ENCODE results near the gene VWDE. TPM values are rescaled to one million over a fixed set of nuclear protein-coding genes. Genes with fewer than 3 reads are reported as not detected.

Gene VWDE
- total and polyA plus RNA-seq, 2 donors (not counting 3 experiments of a cell fraction or from before 2014, with no cell fraction given) = 0.11 to 0.17 TPM

- Histone ChIP-seq H3K9me1 (replicated peaks; ENCODE audit: control insufficient read depth, extremely low read depth, insufficient read depth, low read length) (no peaks in the 10 kb centered on the region), H2AFZ (ENCODE audit: low read depth, low read length) (no peak overlapping the region), H3K4me2 (ENCODE audit: insufficient read depth, low read length) (no peak overlapping the region), H3K4me3 (replicated peaks in 1 of 3; ENCODE audit: insufficient read depth in 1 of 3, low read depth in 1 of 3, low read length in 3 of 3) (no peak overlapping the region), H3K9ac (replicated peaks; ENCODE audit: extremely low read depth, insufficient read depth, low read length) (no peak overlapping the region), H3K9me3 (replicated peaks; ENCODE audit: control insufficient read depth, insufficient read depth, low read length) (no peaks in the 10 kb centered on the region), H4K20me1 (replicated peaks; ENCODE audit: control insufficient read depth, extremely low read depth, insufficient read depth, low read length) (no peaks in the 10 kb centered on the region), H3K27ac (ENCODE audit: insufficient read depth, low read depth, low read length) (no peak overlapping the region), H3K36me3 (ENCODE audit: control insufficient read depth in 2 of 2, extremely low read depth in 1 of 2, insufficient read depth in 2 of 2, low read length in 2 of 2) (no peaks in the 10 kb centered on the region), H3K79me2 (ENCODE audit: control insufficient read depth, insufficient read depth, low read length) (no peaks in the 10 kb centered on the region), H3K4me1 (ENCODE audit: control insufficient read depth, extremely low read depth, insufficient read depth, low read length) (no peaks in the 10 kb centered on the region), H3K27me3 (ENCODE audit: control insufficient read depth in 2 of 2, insufficient read depth in 2 of 2, low read length in 2 of 2) (peaks cover 6 to 8% of the 10 kb centered on the region in 2 experiments)
- TF ChIP-seq FOS (IDR thresholded peaks at IDR 0.05; ENCODE audit: borderline replicate concordance, insufficient read depth, low read length) = peak; percentile 24
- TF ChIP-seq POLR2AphosphoS5 (IDR thresholded peaks at IDR 0.05; ENCODE audit: insufficient read depth, low read depth, low read length) = no peak
- no peak for TF ChIP-seq GATA2 (IDR thresholded peaks at IDR 0.05; ENCODE audit: insufficient read depth, insufficient read length, low read depth, low read length)
- TF ChIP-seq CTCF (IDR thresholded peaks at IDR 0.05; ENCODE audit: extremely low read depth in 1 of 2, insufficient read depth in 1 of 2, low read depth in 1 of 2, low read length in 2 of 2) = no peak
- no peak for TF ChIP-seq MYC (IDR thresholded peaks at IDR 0.05; ENCODE audit: low read depth, low read length)
- TF ChIP-seq MAX (IDR thresholded peaks at IDR 0.05; ENCODE audit: insufficient read depth, insufficient read length) = no peak
- POLR2A ChIA-PET = no interaction called here
- CTCF ChIA-PET = interaction anchor here (0.8 to 6.0 kb wide), 9 partner anchors 19 to 1094 kb away, joined by 3 to 44 read pairs (median 3); no protein-coding TSS in a partner anchor
- BruUV-seq (replicated peaks) = no TSS peak
- intact Hi-C loops (cut with micrococcal nuclease) (no loop called here), dilution Hi-C loops (cut with MboI; ENCODE audit: extremely low pct_ligation_motif_present, low sequenced_read_pairs) (no loop called here)
- DNase-seq (ENCODE audit: low read depth, low spot score) (no peak), FAIRE-seq (no peak)
Observed at GRCh38 chr7:12436896-12437535, 33.4 kb upstream of the VWDE start.
